ENCODE data around the gene GGTLC1.

GGTLC1 gene

GRCh38 chr20:24013953-24014352 is 25.4 kb upstream of the GGTLC1 start:
- Histone ChIP-seq H3K9me3 (ENCODE audit: control insufficient read depth in 5 of 5, low read length in 5 of 5) (no peaks in the 10 kb centered on the region), H3K27ac (ENCODE audit: low read depth, low read length) (no peak overlapping the region), H3K36me3 (ENCODE audit: control insufficient read depth in 5 of 5, insufficient read depth in 5 of 5, low read length in 5 of 5) (no peaks in the 10 kb centered on the region), H3K4me1 (ENCODE audit: control insufficient read depth in 5 of 5, insufficient read depth in 5 of 5, low read length in 5 of 5) (no peaks in the 10 kb centered on the region), H3K4me3 (ENCODE audit: low read depth in 1 of 5, low read length in 5 of 5) (no peak overlapping the region), H3K9ac (ENCODE audit: low read length in 5 of 5) (no peak overlapping the region), H3K27me3 (ENCODE audit: control insufficient read depth in 5 of 5, insufficient read depth in 4 of 5, low read length in 5 of 5) (peaks cover 0 to 10% (median 7%) of the 10 kb centered on the region in 5 donors)

GRCh38 chr20:24011282-24011681 is 22.7 kb upstream of the GGTLC1 start:
- H3K4me3 ChIP-seq (ENCODE audit: low read depth in 1 of 5, low read length in 5 of 5) = no peak overlapping the region
- no peak overlapping the region for H3K9ac ChIP-seq (ENCODE audit: low read length in 5 of 5)
- no peaks in the 10 kb centered on the region for H3K36me3 ChIP-seq (ENCODE audit: control insufficient read depth in 5 of 5, insufficient read depth in 5 of 5, low read length in 5 of 5)
- H3K27me3 ChIP-seq (ENCODE audit: control insufficient read depth in 5 of 5, insufficient read depth in 4 of 5, low read length in 5 of 5) = peaks cover 0 to 4% (median 2%) of the 10 kb centered on the region in 5 donors
- H3K4me1 ChIP-seq (ENCODE audit: control insufficient read depth in 5 of 5, insufficient read depth in 5 of 5, low read length in 5 of 5) = peaks cover 0 to 12% (median 11%) of the 10 kb centered on the region in 5 donors
- H3K27ac ChIP-seq (ENCODE audit: low read depth, low read length) = no peak overlapping the region
- no peaks in the 10 kb centered on the region for H3K9me3 ChIP-seq (ENCODE audit: control insufficient read depth in 5 of 5, low read length in 5 of 5)

GRCh38 chr20:24007758-24008157 is 19.2 kb upstream of the GGTLC1 start:
- peaks cover 0 to 3% (median 0%) of the 10 kb centered on the region in 5 donors for H3K27me3 ChIP-seq (ENCODE audit: control insufficient read depth in 5 of 5, insufficient read depth in 4 of 5, low read length in 5 of 5)
- H3K9ac ChIP-seq (ENCODE audit: low read length in 5 of 5) = no peak overlapping the region
- H3K27ac ChIP-seq (ENCODE audit: low read depth, low read length) = no peak overlapping the region

GRCh38 chr20:24007073-24007595 is 18.6 kb upstream of the GGTLC1 start:
- peaks cover 0 to 13% (median 11%) of the 10 kb centered on the region in 5 donors for H3K4me1 ChIP-seq (ENCODE audit: control insufficient read depth in 5 of 5, insufficient read depth in 5 of 5, low read length in 5 of 5)
- H3K9ac ChIP-seq (ENCODE audit: low read length in 5 of 5) = no peak overlapping the region
- no peaks in the 10 kb centered on the region for H3K9me3 ChIP-seq (ENCODE audit: control insufficient read depth in 5 of 5, low read length in 5 of 5)
- H3K36me3 ChIP-seq (ENCODE audit: control insufficient read depth in 5 of 5, insufficient read depth in 5 of 5, low read length in 5 of 5) = no peaks in the 10 kb centered on the region
- no peak overlapping the region for H3K27ac ChIP-seq (ENCODE audit: low read depth, low read length)
- peaks cover 0 to 6% (median 4%) of the 10 kb centered on the region in 5 donors for H3K27me3 ChIP-seq (ENCODE audit: control insufficient read depth in 5 of 5, insufficient read depth in 4 of 5, low read length in 5 of 5)
- peak overlapping the region in 2 of 5 donors; percentile 15 to 17 for H3K4me3 ChIP-seq (ENCODE audit: low read depth in 1 of 5, low read length in 5 of 5)

More at GRCh38 chr20:24007758-24008157, 19.2 kb upstream of the GGTLC1 start:
- no peak overlapping the region for H3K4me3 ChIP-seq (ENCODE audit: low read depth in 1 of 5, low read length in 5 of 5)
- H3K4me1 ChIP-seq (ENCODE audit: control insufficient read depth in 5 of 5, insufficient read depth in 5 of 5, low read length in 5 of 5) = peaks cover 0 to 13% (median 11%) of the 10 kb centered on the region in 5 donors
- H3K36me3 ChIP-seq (ENCODE audit: control insufficient read depth in 5 of 5, insufficient read depth in 5 of 5, low read length in 5 of 5) = no peaks in the 10 kb centered on the region
- no peaks in the 10 kb centered on the region for H3K9me3 ChIP-seq (ENCODE audit: control insufficient read depth in 5 of 5, low read length in 5 of 5)

GRCh38 chr20:24006626-24007025 is 18.0 kb upstream of the GGTLC1 start:
- Histone ChIP-seq H3K9me3 (ENCODE audit: control insufficient read depth in 5 of 5, low read length in 5 of 5) (no peaks in the 10 kb centered on the region), H3K27me3 (ENCODE audit: control insufficient read depth in 5 of 5, insufficient read depth in 4 of 5, low read length in 5 of 5) (peaks cover 0 to 9% (median 7%) of the 10 kb centered on the region in 5 donors), H3K4me3 (ENCODE audit: low read depth in 1 of 5, low read length in 5 of 5) (peak overlapping the region in 1 of 5 donors; percentile 15), H3K9ac (ENCODE audit: low read length in 5 of 5) (no peak overlapping the region), H3K27ac (ENCODE audit: low read depth, low read length) (no peak overlapping the region), H3K36me3 (ENCODE audit: control insufficient read depth in 5 of 5, insufficient read depth in 5 of 5, low read length in 5 of 5) (no peaks in the 10 kb centered on the region), H3K4me1 (ENCODE audit: control insufficient read depth in 5 of 5, insufficient read depth in 5 of 5, low read length in 5 of 5) (peaks cover 0 to 13% (median 11%) of the 10 kb centered on the region in 5 donors)

- Histone ChIP-seq H3K9me3 (ENCODE audit: control insufficient read depth in 5 of 5, low read length in 5 of 5) (no peaks in the 10 kb centered on the region), H3K9ac (ENCODE audit: low read length in 5 of 5) (no peak overlapping the region), H3K36me3 (ENCODE audit: control insufficient read depth in 5 of 5, insufficient read depth in 5 of 5, low read length in 5 of 5) (no peaks in the 10 kb centered on the region), H3K27me3 (ENCODE audit: control insufficient read depth in 5 of 5, insufficient read depth in 4 of 5, low read length in 5 of 5) (peaks cover 0 to 15% (median 11%) of the 10 kb centered on the region in 5 donors), H3K4me3 (ENCODE audit: low read depth in 1 of 5, low read length in 5 of 5) (no peak overlapping the region), H3K4me1 (ENCODE audit: control insufficient read depth in 5 of 5, insufficient read depth in 5 of 5, low read length in 5 of 5) (peaks cover 0 to 13% (median 11%) of the 10 kb centered on the region in 5 donors), H3K27ac (ENCODE audit: low read depth, low read length) (no peak overlapping the region)
These were observed 15.9 kb upstream of the GGTLC1 start for GRCh38 chr20:24004471-24004870.

GRCh38 chr20:24002896-24003295 is 14.3 kb upstream of the GGTLC1 start:
- no peaks in the 10 kb centered on the region for H3K9me3 ChIP-seq (ENCODE audit: control insufficient read depth in 5 of 5, low read length in 5 of 5)
- no peaks in the 10 kb centered on the region for H3K36me3 ChIP-seq (ENCODE audit: control insufficient read depth in 5 of 5, insufficient read depth in 5 of 5, low read length in 5 of 5)
- peaks cover 4 to 22% (median 14%) of the 10 kb centered on the region in 5 donors for H3K27me3 ChIP-seq (ENCODE audit: control insufficient read depth in 5 of 5, insufficient read depth in 4 of 5, low read length in 5 of 5)
- H3K9ac ChIP-seq (ENCODE audit: low read length in 5 of 5) = no peak overlapping the region
- peaks cover 0 to 13% (median 11%) of the 10 kb centered on the region in 5 donors for H3K4me1 ChIP-seq (ENCODE audit: control insufficient read depth in 5 of 5, insufficient read depth in 5 of 5, low read length in 5 of 5)
- no peak overlapping the region for H3K4me3 ChIP-seq (ENCODE audit: low read depth in 1 of 5, low read length in 5 of 5)
- no peak overlapping the region for H3K27ac ChIP-seq (ENCODE audit: low read depth, low read length)

GRCh38 chr20:24001712-24002405 is 13.3 kb upstream of the GGTLC1 start:
- peaks cover 0 to 7% (median 6%) of the 10 kb centered on the region in 5 donors for H3K4me1 ChIP-seq (ENCODE audit: control insufficient read depth in 5 of 5, insufficient read depth in 5 of 5, low read length in 5 of 5)
- no peak overlapping the region for H3K9ac ChIP-seq (ENCODE audit: low read length in 5 of 5)
- peaks cover 4 to 22% (median 14%) of the 10 kb centered on the region in 5 donors for H3K27me3 ChIP-seq (ENCODE audit: control insufficient read depth in 5 of 5, insufficient read depth in 4 of 5, low read length in 5 of 5)
- no peak overlapping the region for H3K27ac ChIP-seq (ENCODE audit: low read depth, low read length)
- no peaks in the 10 kb centered on the region for H3K9me3 ChIP-seq (ENCODE audit: control insufficient read depth in 5 of 5, low read length in 5 of 5)
- no peaks in the 10 kb centered on the region for H3K36me3 ChIP-seq (ENCODE audit: control insufficient read depth in 5 of 5, insufficient read depth in 5 of 5, low read length in 5 of 5)
- H3K4me3 ChIP-seq (ENCODE audit: low read depth in 1 of 5, low read length in 5 of 5) = no peak overlapping the region

- H3K4me1 ChIP-seq (ENCODE audit: control insufficient read depth in 5 of 5, insufficient read depth in 5 of 5, low read length in 5 of 5) = no peaks in the 10 kb centered on the region
- H3K9me3 ChIP-seq (ENCODE audit: control insufficient read depth in 5 of 5, low read length in 5 of 5) = no peaks in the 10 kb centered on the region
- no peak overlapping the region for H3K27ac ChIP-seq (ENCODE audit: low read depth, low read length)
These were observed 10.3 kb upstream of the GGTLC1 start for GRCh38 chr20:23998844-23999243.

GRCh38 chr20:23998392-23998791 is 9.8 kb upstream of the GGTLC1 start:
- Histone ChIP-seq H3K27me3 (ENCODE audit: control insufficient read depth in 5 of 5, insufficient read depth in 4 of 5, low read length in 5 of 5) (peaks cover 4 to 22% (median 14%) of the 10 kb centered on the region in 5 donors), H3K27ac (ENCODE audit: low read depth, low read length) (no peak overlapping the region)

More at GRCh38 chr20:23998844-23999243, 10.3 kb upstream of the GGTLC1 start:
- peaks cover 4 to 22% (median 14%) of the 10 kb centered on the region in 5 donors for H3K27me3 ChIP-seq (ENCODE audit: control insufficient read depth in 5 of 5, insufficient read depth in 4 of 5, low read length in 5 of 5)
- H3K36me3 ChIP-seq (ENCODE audit: control insufficient read depth in 5 of 5, insufficient read depth in 5 of 5, low read length in 5 of 5) = no peaks in the 10 kb centered on the region
- no peak overlapping the region for H3K9ac ChIP-seq (ENCODE audit: low read length in 5 of 5)
- H3K4me3 ChIP-seq (ENCODE audit: low read depth in 1 of 5, low read length in 5 of 5) = no peak overlapping the region

More at GRCh38 chr20:23998392-23998791, 9.8 kb upstream of the GGTLC1 start:
- H3K4me1 ChIP-seq (ENCODE audit: control insufficient read depth in 5 of 5, insufficient read depth in 5 of 5, low read length in 5 of 5) = no peaks in the 10 kb centered on the region
- H3K9me3 ChIP-seq (ENCODE audit: control insufficient read depth in 5 of 5, low read length in 5 of 5) = no peaks in the 10 kb centered on the region
- no peak overlapping the region for H3K9ac ChIP-seq (ENCODE audit: low read length in 5 of 5)
- H3K4me3 ChIP-seq (ENCODE audit: low read depth in 1 of 5, low read length in 5 of 5) = no peak overlapping the region
- H3K36me3 ChIP-seq (ENCODE audit: control insufficient read depth in 5 of 5, insufficient read depth in 5 of 5, low read length in 5 of 5) = no peaks in the 10 kb centered on the region

Measured in subcutaneous abdominal adipose tissue (tissue), 5 donors.